Esophagus squamous epithelium (tissue), 4 donors: ENCODE results near the gene PAK4.
"Not testable (repeated sequence)": the region's sequence is repeated elsewhere in the genome, so short reads cannot be mapped to it uniquely, and the experiment has no call there.

Experiments used
- POLR2A ChIP-seq, 4 donors: fragments of 450-650 bp; IDR thresholded peaks; one replicate each; pipeline ENCODE4 v1.6.1; 2017; ENCODE audit warnings: antibody characterized with exemption in 4 of 4, mild to moderate bottlenecking in 4 of 4, moderate library complexity in 3 of 4
- TF ChIP-seq, protein P1 (sequence below), 6 experiments: fragments of 450-650 bp in 4 of 6; fragments of 200-600 bp in 2 of 6; sonication (generic) in 2 of 6; IDR thresholded peaks; one replicate each; pipeline ENCODE4 v1.5.1; 2016 to 2019; ENCODE audit warnings: antibody characterized with exemption in 6 of 6, mild to moderate bottlenecking in 4 of 6, moderate library complexity in 4 of 6

DNA sequence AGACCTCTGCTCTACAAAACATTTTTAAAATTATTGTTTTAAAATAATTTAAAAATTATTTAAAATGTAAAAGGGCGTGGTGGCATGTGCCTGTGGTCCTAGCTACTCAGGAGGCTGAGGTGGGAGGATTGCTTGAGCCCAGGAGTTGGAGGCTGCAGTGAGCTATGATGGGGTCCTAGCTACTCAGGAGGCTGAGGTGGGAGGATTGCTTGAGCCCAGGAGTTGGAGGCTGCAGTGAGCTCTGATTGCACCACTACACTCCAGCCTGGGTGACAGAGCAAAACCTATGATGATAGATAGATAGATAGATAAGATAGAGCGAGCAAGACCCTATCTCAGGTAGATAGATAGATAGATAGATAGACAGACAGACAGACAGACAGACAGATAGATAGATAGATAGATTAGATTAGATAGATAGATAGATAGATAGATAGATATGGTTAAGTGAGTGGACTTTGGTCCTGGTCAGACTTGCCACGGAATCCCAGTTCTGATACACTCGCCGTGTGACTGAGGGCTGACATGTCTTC lies 18.2 kb downstream of the PAK4 start:
- TF ChIP-seq, protein P1, sequence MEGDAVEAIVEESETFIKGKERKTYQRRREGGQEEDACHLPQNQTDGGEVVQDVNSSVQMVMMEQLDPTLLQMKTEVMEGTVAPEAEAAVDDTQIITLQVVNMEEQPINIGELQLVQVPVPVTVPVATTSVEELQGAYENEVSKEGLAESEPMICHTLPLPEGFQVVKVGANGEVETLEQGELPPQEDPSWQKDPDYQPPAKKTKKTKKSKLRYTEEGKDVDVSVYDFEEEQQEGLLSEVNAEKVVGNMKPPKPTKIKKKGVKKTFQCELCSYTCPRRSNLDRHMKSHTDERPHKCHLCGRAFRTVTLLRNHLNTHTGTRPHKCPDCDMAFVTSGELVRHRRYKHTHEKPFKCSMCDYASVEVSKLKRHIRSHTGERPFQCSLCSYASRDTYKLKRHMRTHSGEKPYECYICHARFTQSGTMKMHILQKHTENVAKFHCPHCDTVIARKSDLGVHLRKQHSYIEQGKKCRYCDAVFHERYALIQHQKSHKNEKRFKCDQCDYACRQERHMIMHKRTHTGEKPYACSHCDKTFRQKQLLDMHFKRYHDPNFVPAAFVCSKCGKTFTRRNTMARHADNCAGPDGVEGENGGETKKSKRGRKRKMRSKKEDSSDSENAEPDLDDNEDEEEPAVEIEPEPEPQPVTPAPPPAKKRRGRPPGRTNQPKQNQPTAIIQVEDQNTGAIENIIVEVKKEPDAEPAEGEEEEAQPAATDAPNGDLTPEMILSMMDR (IDR thresholded peaks at IDR 0.05): not testable (repeated sequence)
- not testable (repeated sequence) for TF ChIP-seq POLR2A (IDR thresholded peaks at IDR 0.05)
